ENCODE measurements around the gene NBPF19.
"Not testable (repeated sequence)": the region's sequence is repeated elsewhere in the genome, so short reads cannot be mapped to it uniquely, and the experiment has no call there.

GRCh38 chr1:149565485-149565884 is 90.6 kb downstream of the NBPF19 start:
- TF ChIP-seq, protein P1, sequence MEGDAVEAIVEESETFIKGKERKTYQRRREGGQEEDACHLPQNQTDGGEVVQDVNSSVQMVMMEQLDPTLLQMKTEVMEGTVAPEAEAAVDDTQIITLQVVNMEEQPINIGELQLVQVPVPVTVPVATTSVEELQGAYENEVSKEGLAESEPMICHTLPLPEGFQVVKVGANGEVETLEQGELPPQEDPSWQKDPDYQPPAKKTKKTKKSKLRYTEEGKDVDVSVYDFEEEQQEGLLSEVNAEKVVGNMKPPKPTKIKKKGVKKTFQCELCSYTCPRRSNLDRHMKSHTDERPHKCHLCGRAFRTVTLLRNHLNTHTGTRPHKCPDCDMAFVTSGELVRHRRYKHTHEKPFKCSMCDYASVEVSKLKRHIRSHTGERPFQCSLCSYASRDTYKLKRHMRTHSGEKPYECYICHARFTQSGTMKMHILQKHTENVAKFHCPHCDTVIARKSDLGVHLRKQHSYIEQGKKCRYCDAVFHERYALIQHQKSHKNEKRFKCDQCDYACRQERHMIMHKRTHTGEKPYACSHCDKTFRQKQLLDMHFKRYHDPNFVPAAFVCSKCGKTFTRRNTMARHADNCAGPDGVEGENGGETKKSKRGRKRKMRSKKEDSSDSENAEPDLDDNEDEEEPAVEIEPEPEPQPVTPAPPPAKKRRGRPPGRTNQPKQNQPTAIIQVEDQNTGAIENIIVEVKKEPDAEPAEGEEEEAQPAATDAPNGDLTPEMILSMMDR (conservative IDR thresholded peaks at IDR 0.05): not testable (repeated sequence)
- not testable (repeated sequence) for TF ChIP-seq ZFX (IDR thresholded peaks at IDR 0.05)

Measured in C4-2B (cell line).